Parathyroid adenoma (tissue), 2 donors: ENCODE data around the gene FARS2.

Source experiments
- H2AFZ ChIP-seq: fragments of 300-600 bp; sonication (generic); one replicate; pipeline ENCODE4 v1.7.0; 2017; ENCODE audit warnings: antibody characterized with exemption, mild to moderate bottlenecking
- H3K27ac ChIP-seq: fragments of 300-600 bp; sonication (generic); one replicate; pipeline ENCODE4 v1.7.0; 2017
- H3K27me3 ChIP-seq: fragments of 300-600 bp; sonication (generic); one replicate; pipeline ENCODE4 v1.7.0; 2017; ENCODE audit warnings: low read length; ENCODE audit not compliant: control insufficient read depth, insufficient read depth
- H3K36me3 ChIP-seq: fragments of 300-600 bp; sonication (generic); one replicate; pipeline ENCODE4 v1.7.0; 2017; ENCODE audit warnings: low read length; ENCODE audit not compliant: control insufficient read depth, insufficient read depth
- H3K4me1 ChIP-seq: fragments of 300-600 bp; sonication (generic); one replicate; pipeline ENCODE4 v1.7.0; 2017; ENCODE audit warnings: control low read depth
- H3K4me2 ChIP-seq: fragments of 300-600 bp; sonication (generic); one replicate; pipeline ENCODE4 v1.7.0; 2017; ENCODE audit warnings: low read length
- H3K4me3 ChIP-seq: fragments of 300-600 bp; sonication (generic); one replicate; pipeline ENCODE4 v1.7.0; 2017; ENCODE audit warnings: low read depth, low read length
- H3K79me2 ChIP-seq: fragments of 300-600 bp; sonication (generic); one replicate; pipeline ENCODE4 v1.7.0; 2017; ENCODE audit warnings: control low read depth
- H3K9ac ChIP-seq: fragments of 300-600 bp; sonication (generic); one replicate; pipeline ENCODE4 v1.7.0; 2017; ENCODE audit warnings: mild to moderate bottlenecking
- H3K9me3 ChIP-seq: fragments of 300-600 bp; sonication (generic); one replicate; pipeline ENCODE4 v1.7.0; 2017; ENCODE audit warnings: low read length; ENCODE audit not compliant: control insufficient read depth
- CTCF ChIP-seq: fragments of 300-600 bp; sonication (generic); IDR thresholded peaks from one replicate; pipeline ENCODE4 v1.7.0; 2017; ENCODE audit warnings: antibody characterized with exemption, mild to moderate bottlenecking
- donor health status: primary hyperparathyroidism.

Gene FARS2

DNA sequence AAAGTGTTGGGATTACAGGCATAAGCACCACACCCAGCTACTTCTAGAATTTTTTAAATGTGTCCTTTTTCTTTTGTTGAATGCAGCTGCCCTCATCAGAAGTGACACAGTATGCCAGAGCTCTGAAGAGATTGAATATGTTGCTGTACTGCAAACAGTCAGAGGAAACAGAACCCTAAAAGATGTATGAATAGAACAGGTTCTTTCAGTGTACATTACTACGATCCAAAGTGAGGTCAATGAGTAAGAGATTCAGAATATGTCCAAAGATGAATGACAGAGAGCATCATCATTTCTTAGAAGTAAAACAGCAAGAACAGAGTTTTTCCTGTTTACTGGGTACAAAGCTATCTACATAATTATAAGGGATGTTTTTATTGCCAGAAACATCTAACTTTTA is 476.9 kb downstream of the FARS2 start:
- Histone ChIP-seq H3K4me1 (no peaks in the 10 kb centered on the region), H3K9me3 (no peaks in the 10 kb centered on the region), H3K36me3 (no peaks in the 10 kb centered on the region), H3K27me3 (no peaks in the 10 kb centered on the region), H2AFZ (no peak overlapping the region), H3K27ac (no peak overlapping the region), H3K4me2 (no peak overlapping the region), H3K4me3 (no peak overlapping the region), H3K79me2 (no peaks in the 10 kb centered on the region), H3K9ac (no peak overlapping the region)
- TF ChIP-seq CTCF, result no peak

DNA sequence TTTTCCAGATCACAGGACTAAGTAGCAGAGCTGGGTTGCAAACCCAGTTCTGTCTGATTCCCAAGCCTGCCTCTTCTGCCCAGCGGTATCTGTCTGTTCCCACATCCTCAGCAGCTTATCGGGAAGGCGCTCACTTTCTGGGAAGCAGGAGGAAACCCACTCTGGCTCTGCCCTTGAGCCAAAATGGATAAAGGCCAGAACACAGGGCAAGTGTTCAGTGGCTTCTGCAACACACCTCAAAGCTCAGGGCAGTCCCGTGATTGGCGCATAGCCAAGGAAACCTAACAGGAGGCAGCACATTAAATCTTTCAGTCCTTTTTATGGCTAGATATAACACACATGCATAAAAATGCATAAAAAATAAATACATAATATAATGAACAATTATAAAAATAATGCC is 483.2 kb downstream of the FARS2 start:
- Histone ChIP-seq H3K27me3 (no peaks in the 10 kb centered on the region), H3K36me3 (no peaks in the 10 kb centered on the region), H2AFZ (no peak overlapping the region), H3K27ac (no peak overlapping the region), H3K79me2 (peaks cover 3% of the 10 kb centered on the region), H3K4me2 (no peak overlapping the region), H3K9ac (no peak overlapping the region), H3K4me1 (no peaks in the 10 kb centered on the region), H3K9me3 (no peaks in the 10 kb centered on the region), H3K4me3 (no peak overlapping the region)
- no peak for TF ChIP-seq CTCF

GRCh38 chr6:5745081-5745480 is 483.8 kb downstream of the FARS2 start:
- H3K4me1 ChIP-seq, result no peaks in the 10 kb centered on the region
- TF ChIP-seq CTCF, result no peak

DNA sequence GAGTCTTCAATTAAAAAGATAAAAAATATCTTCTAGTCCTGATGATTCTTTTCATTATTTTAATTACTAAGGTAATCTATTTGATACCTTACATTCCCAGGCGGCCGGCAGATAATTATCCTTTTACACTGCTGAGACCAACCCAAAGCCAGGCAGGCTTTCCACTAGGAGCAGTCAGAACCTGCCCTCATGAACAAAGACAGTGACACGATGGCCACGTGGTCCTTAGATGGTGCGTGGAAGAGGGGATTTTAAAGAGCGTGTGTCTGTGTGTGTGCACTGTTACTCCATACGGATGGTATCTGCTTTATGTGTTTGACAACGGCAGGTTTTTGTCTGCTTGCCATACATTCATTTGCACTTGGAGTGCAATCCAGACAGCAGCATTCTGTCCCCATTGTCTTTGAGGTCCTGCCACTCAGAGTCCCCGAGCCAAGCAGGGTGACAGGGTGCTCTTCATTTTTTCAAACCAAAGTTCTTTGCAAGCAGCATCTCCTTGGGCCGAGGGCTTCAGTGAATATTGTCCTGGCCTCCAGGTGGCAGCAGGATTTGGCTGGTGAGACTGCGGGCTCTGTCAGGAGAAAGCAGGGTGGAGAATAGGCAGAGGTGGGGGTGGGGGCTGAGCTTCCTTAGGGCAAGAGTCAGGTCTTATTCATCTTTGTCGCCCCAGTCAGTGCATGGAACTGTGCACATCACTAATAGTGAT is 484.9 kb downstream of the FARS2 start:
- Histone ChIP-seq H3K4me2 (no peak overlapping the region), H3K27ac (no peak overlapping the region), H3K9me3 (no peaks in the 10 kb centered on the region), H3K4me1 (no peaks in the 10 kb centered on the region), H3K4me3 (no peak overlapping the region), H3K9ac (no peak overlapping the region), H3K36me3 (no peaks in the 10 kb centered on the region), H3K79me2 (peaks cover 3% of the 10 kb centered on the region), H3K27me3 (no peaks in the 10 kb centered on the region), H2AFZ (no peak overlapping the region)
- TF ChIP-seq CTCF, result no peak

More at GRCh38 chr6:5745081-5745480, 483.8 kb downstream of the FARS2 start:
- no peaks in the 10 kb centered on the region for H3K27me3 ChIP-seq
- H3K4me3 ChIP-seq, result no peak overlapping the region
- no peak overlapping the region for H3K27ac ChIP-seq
- no peaks in the 10 kb centered on the region for H3K9me3 ChIP-seq
- no peak overlapping the region for H2AFZ ChIP-seq
- no peak overlapping the region for H3K9ac ChIP-seq
- no peak overlapping the region for H3K4me2 ChIP-seq
- H3K79me2 ChIP-seq, result peaks cover 3% of the 10 kb centered on the region
- no peaks in the 10 kb centered on the region for H3K36me3 ChIP-seq

DNA sequence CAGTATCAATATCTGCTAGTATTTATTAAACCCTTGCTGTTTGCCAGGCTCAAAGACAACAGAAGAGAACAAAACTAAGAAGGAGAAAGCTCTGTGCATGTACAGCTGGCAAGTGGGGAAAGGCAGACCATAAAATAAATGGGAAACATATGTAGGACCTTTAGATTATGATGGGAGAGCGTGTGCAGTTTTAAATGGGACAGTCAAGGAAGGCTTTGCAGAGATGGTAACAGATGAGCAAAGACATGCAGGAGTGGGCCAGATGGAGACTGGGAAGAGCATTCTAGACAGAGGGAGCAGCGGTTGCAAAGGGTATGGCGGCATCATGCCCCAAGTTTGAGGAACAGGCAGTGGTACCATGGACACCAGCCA is 485.4 kb downstream of the FARS2 start:
- Histone ChIP-seq H3K9me3 (no peaks in the 10 kb centered on the region), H3K27ac (no peak overlapping the region), H3K4me1 (no peaks in the 10 kb centered on the region)

More for the DNA sequence above, 485.4 kb downstream of the FARS2 start:
- TF ChIP-seq CTCF, result no peak
- H3K79me2 ChIP-seq, result peaks cover 3% of the 10 kb centered on the region
- no peaks in the 10 kb centered on the region for H3K36me3 ChIP-seq
- no peak overlapping the region for H3K4me2 ChIP-seq
- H3K9ac ChIP-seq, result no peak overlapping the region
- no peak overlapping the region for H3K4me3 ChIP-seq
- no peak overlapping the region for H2AFZ ChIP-seq
- no peaks in the 10 kb centered on the region for H3K27me3 ChIP-seq
